Measurements from ENCODE around the gene F2RL2.

DNA sequence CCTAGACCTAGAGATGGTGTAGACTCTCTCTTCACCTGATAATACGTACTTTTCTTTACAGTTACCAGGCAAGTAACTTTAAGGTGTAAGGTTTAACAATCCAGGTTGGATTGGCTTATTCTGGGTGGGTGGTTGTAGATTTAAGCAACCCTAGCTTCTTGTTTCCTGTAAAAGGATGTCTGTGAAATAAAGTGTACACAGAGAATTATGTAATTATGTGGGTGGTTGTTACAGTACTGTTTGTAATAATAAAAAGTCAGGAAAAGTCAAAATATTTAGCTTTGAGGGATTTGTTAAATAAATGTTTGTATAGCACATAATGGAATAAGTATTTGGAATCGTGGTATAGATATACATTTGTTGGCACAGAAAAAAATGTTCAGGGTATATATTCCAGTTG lies 49.0 kb upstream of the F2RL2 start:
- TF ChIP-seq POLR2A (IDR thresholded peaks at IDR 0.05; ENCODE audit: low read depth, low read length), result no peak
- TF ChIP-seq, protein P1, sequence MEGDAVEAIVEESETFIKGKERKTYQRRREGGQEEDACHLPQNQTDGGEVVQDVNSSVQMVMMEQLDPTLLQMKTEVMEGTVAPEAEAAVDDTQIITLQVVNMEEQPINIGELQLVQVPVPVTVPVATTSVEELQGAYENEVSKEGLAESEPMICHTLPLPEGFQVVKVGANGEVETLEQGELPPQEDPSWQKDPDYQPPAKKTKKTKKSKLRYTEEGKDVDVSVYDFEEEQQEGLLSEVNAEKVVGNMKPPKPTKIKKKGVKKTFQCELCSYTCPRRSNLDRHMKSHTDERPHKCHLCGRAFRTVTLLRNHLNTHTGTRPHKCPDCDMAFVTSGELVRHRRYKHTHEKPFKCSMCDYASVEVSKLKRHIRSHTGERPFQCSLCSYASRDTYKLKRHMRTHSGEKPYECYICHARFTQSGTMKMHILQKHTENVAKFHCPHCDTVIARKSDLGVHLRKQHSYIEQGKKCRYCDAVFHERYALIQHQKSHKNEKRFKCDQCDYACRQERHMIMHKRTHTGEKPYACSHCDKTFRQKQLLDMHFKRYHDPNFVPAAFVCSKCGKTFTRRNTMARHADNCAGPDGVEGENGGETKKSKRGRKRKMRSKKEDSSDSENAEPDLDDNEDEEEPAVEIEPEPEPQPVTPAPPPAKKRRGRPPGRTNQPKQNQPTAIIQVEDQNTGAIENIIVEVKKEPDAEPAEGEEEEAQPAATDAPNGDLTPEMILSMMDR (conservative IDR thresholded peaks at IDR 0.05; ENCODE audit: low read depth, low read length), result no peak
- TF ChIP-seq BHLHE40 (IDR thresholded peaks at IDR 0.05; ENCODE audit: low read depth, low read length), result no peak
- no peak for TF ChIP-seq CHD1 (IDR thresholded peaks at IDR 0.05; ENCODE audit: low read depth, low read length)

All from IMR-90 (cell line).